K562 (cell line): ENCODE data around the gene FCRLA. TPM values are rescaled to one million over a fixed set of nuclear protein-coding genes. Genes with fewer than 3 reads are reported as not detected.

Experiments
- BHLHE40 ChIP-seq: IDR thresholded peaks from 2 replicates; pipeline ENCODE4 v1.6.1; 2011; ENCODE audit warnings: low read length, improper control_type of control experiment
- CBFA2T2 ChIP-seq: fragments of 450-650 bp; conservative IDR thresholded peaks from 2 replicates; pipeline ENCODE4 v1.6.1; 2017; ENCODE audit warnings: mild to moderate bottlenecking
- DLX4 ChIP-seq: fragments of 250-450 bp; sonication (Bioruptor Pico); IDR thresholded peaks from 2 replicates; pipeline ENCODE4 v1.6.1; 2021; ENCODE audit warnings: mild to moderate bottlenecking
- EHMT2 ChIP-seq: fragments of 450-650 bp; IDR thresholded peaks from 2 replicates; pipeline ENCODE4 v1.6.1; 2018; ENCODE audit warnings: antibody characterized with exemption
- ETV1 ChIP-seq: fragments of 450-650 bp; conservative IDR thresholded peaks from 2 replicates; pipeline ENCODE4 v1.6.1; 2016; ENCODE audit warnings: missing genetic modification characterization, control low read depth, low read depth, missing compliant biosample characterization
- FOXJ2 ChIP-seq: fragments of 200-800 bp; sonication (Bioruptor generic); IDR thresholded peaks from 2 replicates; pipeline ENCODE4 v1.6.1; 2016; ENCODE audit warnings: missing genetic modification characterization, missing compliant biosample characterization
- FOXK1 ChIP-seq: sonication (generic); formaldehyde crosslinking; IDR thresholded peaks from 2 replicates; pipeline ENCODE4 v1.8.0; 2022; ENCODE audit warnings: missing genetic modification reagents, mild to moderate bottlenecking, borderline replicate concordance
- RFX5 ChIP-seq: IDR thresholded peaks from 2 replicates; pipeline ENCODE4 v1.6.1; 2011; ENCODE audit warnings: low read depth, mild to moderate bottlenecking, improper control_type of control experiment, low read length
- TEAD1 ChIP-seq, 2 experiments: fragments of 450-650 bp in 1 of 2; sonication (generic) in 1 of 2; formaldehyde crosslinking; IDR thresholded peaks; 2 replicates each; pipeline versions ENCODE4 v1.4.0 to v1.8.0; 2020 to 2022; ENCODE audit warnings: mild to moderate bottlenecking in 2 of 2, missing genetic modification reagents in 1 of 2
- TGIF2 ChIP-seq: sonication (generic); formaldehyde crosslinking; IDR thresholded peaks from 2 replicates; pipeline ENCODE4 v1.8.1; 2022; ENCODE audit warnings: mild to moderate bottlenecking, missing genetic modification reagents, moderate library complexity
- ZNF134 ChIP-seq: fragments of 250-450 bp; sonication (Bioruptor Pico); conservative IDR thresholded peaks from 2 replicates; pipeline ENCODE4 v1.4.0; 2020
- ZNF212 ChIP-seq: fragments of 450-650 bp; formaldehyde crosslinking; IDR thresholded peaks from 2 replicates; pipeline ENCODE4 v1.4.0; 2020; ENCODE audit warnings: mild to moderate bottlenecking
- ZNF217 ChIP-seq: sonication (generic); formaldehyde crosslinking; IDR thresholded peaks from 2 replicates; pipeline ENCODE4 v1.8.0; 2022; ENCODE audit warnings: mild to moderate bottlenecking, missing genetic modification reagents
- ZNF311 ChIP-seq: fragments of 250-450 bp; sonication (Bioruptor Pico); IDR thresholded peaks from 2 replicates; pipeline ENCODE4 v1.4.0; 2020; ENCODE audit warnings: mild to moderate bottlenecking, moderate library complexity
- ZNF592 ChIP-seq: fragments of 450-650 bp; IDR thresholded peaks from 2 replicates; pipeline ENCODE4 v1.6.1; 2017; ENCODE audit warnings: antibody characterized with exemption, mild to moderate bottlenecking
- ZNF668 ChIP-seq: fragments of 250-450 bp; sonication (Bioruptor Pico); IDR thresholded peaks from 2 replicates; pipeline ENCODE4 v1.8.0; 2022; ENCODE audit warnings: mild to moderate bottlenecking, inconsistent platforms
- polyA plus RNA-seq, 8 experiments: library from polyadenylated mRNA; depleted of rRNA in 4 of 8; stranded (reverse) in 5 of 8; unstranded in 3 of 8; fragments of >200 nt; fragmentation: Nextera tagmentation in 2 of 8; fragmentation: Illumina TruSeq in 1 of 8; extraction: Ambion mirVana in 2 of 8; extraction: Trizol in 1 of 8; gene quantifications; 2 replicates each; pipeline versions ENCODE4 v1.2.1 to v1.2.3, GENCODE V29; 2011 to 2014; ENCODE audit warnings: inconsistent platforms in 1 of 8, missing spikeins in 1 of 8
- total RNA-seq, 7 experiments: library from RNA; depleted of rRNA in 6 of 7; stranded (reverse); fragments of >200 nt in 6 of 7; fragmentation: Illumina TruSeq in 2 of 7; extraction: Trizol in 2 of 7; gene quantifications; 2 replicates each; pipeline versions ENCODE4 v1.2.1 to v1.2.3, GENCODE V29; 2011 to 2021; ENCODE audit warnings: low replicate concordance in 1 of 7
- TF ChIP-seq, protein P1 (sequence below): fragments of 450-650 bp; formaldehyde crosslinking; IDR thresholded peaks from 2 replicates; pipeline ENCODE4 v1.4.0; 2022; ENCODE audit warnings: mild to moderate bottlenecking, moderate library complexity
- TF ChIP-seq, protein P2 (sequence below): sonication (generic); formaldehyde crosslinking; IDR thresholded peaks from 2 replicates; pipeline ENCODE4 v1.8.0; 2023; ENCODE audit warnings: mild to moderate bottlenecking, missing genetic modification reagents
- TF ChIP-seq, protein P3 (sequence below), 2 experiments: IDR thresholded peaks in 1 of 2; conservative IDR thresholded peaks in 1 of 2; 2 replicates each; pipeline ENCODE4 v1.6.1; 2016; ENCODE audit warnings: low read depth in 2 of 2, mild to moderate bottlenecking in 1 of 2, missing compliant biosample characterization in 1 of 2, missing genetic modification characterization in 1 of 2, moderate library complexity in 1 of 2

Gene FCRLA
- total and polyA plus RNA-seq, 9 of the 15 experiments (the other 6 are each of a cell fraction or from before 2014, with no cell fraction given): 0.09 to 0.84 (median 0.44) TPM

DNA sequence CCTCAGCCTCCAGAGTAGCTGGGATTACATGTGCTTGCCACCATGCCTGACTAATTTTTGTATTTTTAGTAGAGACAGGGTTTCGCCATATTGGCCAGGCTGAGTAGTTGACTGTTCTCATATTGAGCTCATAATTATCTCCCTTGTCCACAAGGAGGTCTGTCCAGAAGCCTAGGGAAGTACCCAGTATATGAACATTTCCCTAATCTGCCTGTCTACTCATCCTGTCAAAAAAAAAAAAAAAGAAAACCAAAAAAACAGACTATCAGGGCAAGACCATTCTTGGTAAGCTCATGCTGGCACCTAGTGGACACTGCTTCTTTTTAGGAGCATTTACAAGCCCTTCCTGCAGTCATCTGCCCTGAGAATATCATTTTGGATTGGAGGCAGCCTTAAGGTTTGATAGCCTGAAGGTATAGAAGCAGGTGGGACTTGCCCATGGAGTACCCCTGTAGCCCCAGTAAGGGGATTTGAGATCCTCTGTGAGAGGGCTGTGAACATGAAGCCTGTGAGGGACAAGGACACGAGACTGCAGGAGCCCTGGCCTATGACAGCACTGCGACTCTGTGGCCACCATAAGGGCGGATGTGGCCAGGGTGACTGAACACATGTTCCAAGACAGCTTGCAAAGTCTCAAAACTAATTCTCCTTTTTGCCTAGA is 31.7 kb downstream of the FCRLA start (continued):
- TF ChIP-seq ZNF592 (0 out of 2 replicates have a peak, but pooled peaks have one; percentile 46), ZNF134 (no peak), TEAD1 (CRISPR knock-in tag; IDR thresholded peaks at IDR 0.05) (peak in 1 of 2 experiments; percentile 60; a peak in 1 of 4 replicates), DLX4 (no peak), ZNF668 (CRISPR knock-in tag) (no peak), ZNF217 (CRISPR knock-in tag) (no peak), EHMT2 (peak; percentile 68), FOXK1 (CRISPR knock-in tag) (no peak), BHLHE40 (no peak), CBFA2T2 (peak; percentile 34; the same call in 1 of the 2 replicates), RFX5 (peak; percentile 65), ZNF311 (no peak), ETV1 (tag) (peak; percentile 60), TGIF2 (CRISPR knock-in tag) (no peak), FOXJ2 (tag) (peak; percentile 51; the same call in 1 of the 2 replicates), ZNF212 (CRISPR knock-in tag) (no peak)
- TF ChIP-seq, protein P1, sequence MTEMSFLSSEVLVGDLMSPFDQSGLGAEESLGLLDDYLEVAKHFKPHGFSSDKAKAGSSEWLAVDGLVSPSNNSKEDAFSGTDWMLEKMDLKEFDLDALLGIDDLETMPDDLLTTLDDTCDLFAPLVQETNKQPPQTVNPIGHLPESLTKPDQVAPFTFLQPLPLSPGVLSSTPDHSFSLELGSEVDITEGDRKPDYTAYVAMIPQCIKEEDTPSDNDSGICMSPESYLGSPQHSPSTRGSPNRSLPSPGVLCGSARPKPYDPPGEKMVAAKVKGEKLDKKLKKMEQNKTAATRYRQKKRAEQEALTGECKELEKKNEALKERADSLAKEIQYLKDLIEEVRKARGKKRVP (CRISPR knock-in tag): no peak
- TF ChIP-seq, protein P2, sequence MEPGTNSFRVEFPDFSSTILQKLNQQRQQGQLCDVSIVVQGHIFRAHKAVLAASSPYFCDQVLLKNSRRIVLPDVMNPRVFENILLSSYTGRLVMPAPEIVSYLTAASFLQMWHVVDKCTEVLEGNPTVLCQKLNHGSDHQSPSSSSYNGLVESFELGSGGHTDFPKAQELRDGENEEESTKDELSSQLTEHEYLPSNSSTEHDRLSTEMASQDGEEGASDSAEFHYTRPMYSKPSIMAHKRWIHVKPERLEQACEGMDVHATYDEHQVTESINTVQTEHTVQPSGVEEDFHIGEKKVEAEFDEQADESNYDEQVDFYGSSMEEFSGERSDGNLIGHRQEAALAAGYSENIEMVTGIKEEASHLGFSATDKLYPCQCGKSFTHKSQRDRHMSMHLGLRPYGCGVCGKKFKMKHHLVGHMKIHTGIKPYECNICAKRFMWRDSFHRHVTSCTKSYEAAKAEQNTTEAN (CRISPR knock-in tag): no peak
- TF ChIP-seq, protein P3, sequence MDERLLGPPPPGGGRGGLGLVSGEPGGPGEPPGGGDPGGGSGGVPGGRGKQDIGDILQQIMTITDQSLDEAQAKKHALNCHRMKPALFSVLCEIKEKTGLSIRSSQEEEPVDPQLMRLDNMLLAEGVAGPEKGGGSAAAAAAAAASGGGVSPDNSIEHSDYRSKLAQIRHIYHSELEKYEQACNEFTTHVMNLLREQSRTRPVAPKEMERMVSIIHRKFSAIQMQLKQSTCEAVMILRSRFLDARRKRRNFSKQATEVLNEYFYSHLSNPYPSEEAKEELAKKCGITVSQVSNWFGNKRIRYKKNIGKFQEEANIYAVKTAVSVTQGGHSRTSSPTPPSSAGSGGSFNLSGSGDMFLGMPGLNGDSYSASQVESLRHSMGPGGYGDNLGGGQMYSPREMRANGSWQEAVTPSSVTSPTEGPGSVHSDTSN (CRISPR knock-in tag; IDR thresholded peaks at IDR 0.05; ENCODE audit: low read depth): no peak
- TF ChIP-seq, protein P3 (tag; conservative IDR thresholded peaks at IDR 0.05; ENCODE audit: low read depth): peak; percentile 81
